Measurements from ENCODE around the gene B3GNT5. TPM values are rescaled to one million over a fixed set of nuclear protein-coding genes. Genes with fewer than 3 reads are reported as not detected.
A peak's percentile ranks its signal among the peaks of the same experiment; 100 is the strongest.

B3GNT5 gene
- total RNA-seq, 1 experiment from 2014 or later: 42.9 TPM

DNA sequence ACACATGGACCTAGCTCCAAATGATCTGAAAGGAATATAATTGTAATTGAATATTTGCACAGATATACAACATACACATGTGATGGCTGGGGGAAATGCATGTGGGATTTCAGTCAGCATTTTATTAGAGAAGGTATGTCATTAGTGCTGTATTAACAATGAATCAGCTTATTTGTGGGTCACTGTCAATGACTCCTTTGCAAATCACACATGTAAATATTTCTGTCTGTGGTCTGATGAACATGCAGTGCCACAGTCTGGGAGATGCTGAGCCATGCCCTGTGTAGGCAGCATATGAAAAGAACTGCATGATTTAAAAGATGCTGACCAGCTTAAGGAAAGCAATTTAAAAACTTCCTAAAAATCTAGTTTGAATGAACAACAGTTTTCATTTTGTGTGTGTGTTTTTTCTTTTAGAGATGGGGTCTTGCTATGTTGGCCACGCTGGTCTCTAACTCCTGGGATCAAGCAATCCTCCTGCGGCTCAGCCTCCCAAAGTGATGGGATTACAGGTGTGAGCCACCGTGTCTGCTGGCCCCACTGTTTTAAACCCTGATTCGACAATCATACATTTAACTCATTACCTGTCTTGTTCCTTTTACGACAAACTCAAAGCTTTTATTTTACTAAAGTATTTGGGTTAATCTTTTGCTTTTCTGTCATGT lies 803 bp upstream of the B3GNT5 start:
- Mint-ChIP-seq H3K9me3 (ENCODE audit: low read depth, unreplicated experiment) (no peaks in the 10 kb centered on the region), H3K36me3 (ENCODE audit: insufficient read depth, unreplicated experiment) (peaks cover 35% of the 10 kb centered on the region), H3K4me1 (ENCODE audit: low read depth, unreplicated experiment) (peaks cover 24% of the 10 kb centered on the region), H3K27ac (ENCODE audit: unreplicated experiment) (peak overlapping the region; percentile 55), H3K4me3 (ENCODE audit: low read depth, unreplicated experiment) (peak overlapping the region; percentile 84), H3K27me3 (ENCODE audit: unreplicated experiment) (no peaks in the 10 kb centered on the region)
- CTCF ChIA-PET: interaction anchor here (1.2 to 3.7 kb wide), 4 partner anchors 9 to 130 kb away, joined by 3 to 18 read pairs (median 8); no protein-coding TSS in a partner anchor
- no TSS peak for BruUV-seq (replicated peaks)
- DNase-seq: no peak
- TF ChIP-seq, protein P1, sequence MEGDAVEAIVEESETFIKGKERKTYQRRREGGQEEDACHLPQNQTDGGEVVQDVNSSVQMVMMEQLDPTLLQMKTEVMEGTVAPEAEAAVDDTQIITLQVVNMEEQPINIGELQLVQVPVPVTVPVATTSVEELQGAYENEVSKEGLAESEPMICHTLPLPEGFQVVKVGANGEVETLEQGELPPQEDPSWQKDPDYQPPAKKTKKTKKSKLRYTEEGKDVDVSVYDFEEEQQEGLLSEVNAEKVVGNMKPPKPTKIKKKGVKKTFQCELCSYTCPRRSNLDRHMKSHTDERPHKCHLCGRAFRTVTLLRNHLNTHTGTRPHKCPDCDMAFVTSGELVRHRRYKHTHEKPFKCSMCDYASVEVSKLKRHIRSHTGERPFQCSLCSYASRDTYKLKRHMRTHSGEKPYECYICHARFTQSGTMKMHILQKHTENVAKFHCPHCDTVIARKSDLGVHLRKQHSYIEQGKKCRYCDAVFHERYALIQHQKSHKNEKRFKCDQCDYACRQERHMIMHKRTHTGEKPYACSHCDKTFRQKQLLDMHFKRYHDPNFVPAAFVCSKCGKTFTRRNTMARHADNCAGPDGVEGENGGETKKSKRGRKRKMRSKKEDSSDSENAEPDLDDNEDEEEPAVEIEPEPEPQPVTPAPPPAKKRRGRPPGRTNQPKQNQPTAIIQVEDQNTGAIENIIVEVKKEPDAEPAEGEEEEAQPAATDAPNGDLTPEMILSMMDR (IDR thresholded peaks at IDR 0.05; ENCODE audit: unreplicated experiment): no peak
- intact Hi-C loops (cut with micrococcal nuclease; ENCODE audit: unreplicated experiment): loop anchor here (2.0 to 10.0 kb wide), 2 partner anchors 67 to 127 kb away; no protein-coding TSS in a partner anchor

DNA sequence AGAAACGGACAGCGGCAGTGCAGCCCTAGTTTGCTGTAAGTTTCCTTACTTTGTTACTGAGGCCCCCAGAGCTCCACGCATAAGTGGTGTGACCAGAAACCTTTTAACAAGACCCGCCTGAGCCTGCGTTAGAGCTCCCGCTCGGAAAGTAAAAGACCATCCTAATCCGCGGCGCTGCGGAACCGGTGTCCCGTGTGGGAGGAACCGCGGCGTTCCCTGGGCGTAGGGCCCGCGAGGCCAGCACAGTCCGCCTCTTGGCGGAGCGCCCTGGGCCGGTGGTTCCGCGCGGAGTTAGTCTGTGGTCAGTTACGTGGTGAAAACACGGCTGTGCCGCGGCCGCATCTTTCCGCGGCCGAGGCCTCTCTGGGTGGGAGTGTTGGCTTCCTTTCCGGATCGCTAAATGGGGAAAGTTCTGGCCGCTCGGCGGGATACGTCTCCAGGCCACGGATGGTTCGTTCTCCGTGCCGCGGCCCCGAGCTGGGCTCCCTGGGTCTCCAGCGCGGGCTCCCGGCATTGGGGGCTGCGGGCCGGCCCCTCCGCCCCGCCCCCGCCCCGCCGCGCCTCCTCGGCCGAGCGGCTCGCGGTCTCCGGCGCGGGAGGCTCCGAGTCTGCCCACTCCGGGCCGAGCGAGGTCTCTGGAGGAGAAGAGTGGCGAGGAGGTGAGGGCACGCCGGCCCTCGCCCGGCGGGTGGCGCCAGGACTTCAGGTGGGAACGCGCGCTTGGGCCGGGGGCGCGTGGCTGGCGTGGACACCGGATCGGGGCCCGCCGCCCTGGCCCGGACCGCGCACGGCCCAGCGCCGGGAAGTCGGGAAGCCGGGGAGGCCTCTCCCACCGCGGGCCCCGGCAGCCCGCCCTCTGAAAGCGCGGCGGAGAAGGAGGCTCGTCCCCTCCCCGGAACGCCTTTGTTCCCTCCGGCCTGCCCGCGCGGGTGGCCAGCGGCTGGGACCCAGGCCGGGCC lies 754 bp downstream of the B3GNT5 start:
- intact Hi-C loops (cut with micrococcal nuclease; ENCODE audit: unreplicated experiment): loop anchor here (2.0 to 10.0 kb wide), 4 partner anchors 69 to 129 kb away; no protein-coding TSS in a partner anchor
- no peaks in the 10 kb centered on the region for H3K27me3 Mint-ChIP-seq (ENCODE audit: unreplicated experiment)

DNA sequence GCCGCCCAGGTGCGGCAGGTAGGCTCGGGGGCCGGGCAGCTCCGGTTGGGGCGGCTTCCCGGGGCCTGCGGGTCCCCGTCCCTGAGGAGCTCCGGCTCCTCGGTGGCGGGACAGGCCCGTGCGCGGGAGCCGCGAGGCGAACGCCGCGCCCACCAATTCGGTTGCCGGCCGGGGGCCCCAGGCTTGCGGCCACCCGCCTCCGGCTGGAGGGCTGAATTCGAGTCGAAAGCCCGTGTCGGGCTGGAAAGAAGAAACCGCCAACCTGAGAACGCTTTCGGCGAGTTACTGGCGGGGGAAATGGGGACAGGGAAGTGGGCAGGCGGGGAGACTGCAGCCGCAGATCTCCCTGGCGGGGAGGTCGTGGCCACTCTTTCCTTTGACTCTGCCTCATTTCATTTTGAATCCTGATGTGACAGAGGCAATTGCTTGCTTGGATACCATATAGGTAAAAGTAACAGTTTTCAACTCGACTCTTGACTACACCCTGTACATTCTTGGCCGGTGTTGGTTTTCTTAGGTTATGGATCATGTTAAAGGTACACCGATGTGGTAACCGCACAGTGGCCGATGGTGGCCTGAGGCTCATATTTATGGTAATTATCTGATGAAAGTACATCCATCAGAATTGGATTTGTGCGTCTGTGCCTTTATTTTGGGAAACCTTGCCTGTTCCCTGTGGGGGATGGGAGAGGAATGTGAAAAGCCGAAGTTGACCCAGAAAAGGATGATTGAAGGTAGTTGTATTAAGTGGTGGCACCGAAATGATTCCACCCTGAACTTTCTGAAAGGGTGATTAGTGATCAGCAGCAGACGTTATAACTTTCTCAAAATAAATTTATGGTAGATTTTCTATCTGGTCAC lies 1.7 kb downstream of the B3GNT5 start:
- H3K36me3 Mint-ChIP-seq (ENCODE audit: insufficient read depth, unreplicated experiment): peaks cover 47% of the 10 kb centered on the region
- peaks cover 45% of the 10 kb centered on the region for H3K4me1 Mint-ChIP-seq (ENCODE audit: low read depth, unreplicated experiment)
- no peaks in the 10 kb centered on the region for H3K9me3 Mint-ChIP-seq (ENCODE audit: low read depth, unreplicated experiment)
- intact Hi-C loops (cut with micrococcal nuclease; ENCODE audit: unreplicated experiment): loop anchor here (2.0 to 10.0 kb wide), 3 partner anchors 74 to 130 kb away; no protein-coding TSS in a partner anchor
- peak overlapping the region; percentile 69 for H3K27ac Mint-ChIP-seq (ENCODE audit: unreplicated experiment)
- H3K4me3 Mint-ChIP-seq (ENCODE audit: low read depth, unreplicated experiment): peak overlapping the region; percentile 84
- H3K27me3 Mint-ChIP-seq (ENCODE audit: unreplicated experiment): no peaks in the 10 kb centered on the region
- CTCF ChIA-PET: interaction anchor here (1.1 to 3.7 kb wide), 4 partner anchors 20 to 128 kb away, joined by 3 to 18 read pairs (median 5); no protein-coding TSS in a partner anchor
- DNase-seq: peak; percentile 45
- TF ChIP-seq, protein P1 (IDR thresholded peaks at IDR 0.05; ENCODE audit: unreplicated experiment): no peak
- no TSS peak for BruUV-seq (replicated peaks)

More for the DNA sequence above, 754 bp downstream of the B3GNT5 start:
- DNase-seq: peak; percentile 78
- peak overlapping the region; percentile 55 for H3K27ac Mint-ChIP-seq (ENCODE audit: unreplicated experiment)
- BruUV-seq (replicated peaks): TSS peak; percentile 59
- no peaks in the 10 kb centered on the region for H3K9me3 Mint-ChIP-seq (ENCODE audit: low read depth, unreplicated experiment)
- H3K4me1 Mint-ChIP-seq (ENCODE audit: low read depth, unreplicated experiment): peaks cover 36% of the 10 kb centered on the region
- H3K36me3 Mint-ChIP-seq (ENCODE audit: insufficient read depth, unreplicated experiment): peaks cover 47% of the 10 kb centered on the region
- CTCF ChIA-PET: interaction anchor here (0.7 to 3.7 kb wide), 9 partner anchors 7 to 129 kb away, joined by 3 to 18 read pairs (median 4); no protein-coding TSS in a partner anchor
- peak overlapping the region; percentile 84 for H3K4me3 Mint-ChIP-seq (ENCODE audit: low read depth, unreplicated experiment)
- TF ChIP-seq, protein P1 (IDR thresholded peaks at IDR 0.05; ENCODE audit: unreplicated experiment): peak; percentile 22
